Pancreas (tissue), 10 donors: Measurements from ENCODE around the gene ZNF423. TPM values are rescaled to one million over a fixed set of nuclear protein-coding genes. Genes with fewer than 3 reads are reported as not detected.

ENCODE experiments used
- ATAC-seq, 4 donors: fragments of 200-7000 bp; cut with Tn5 transposase; one replicate each; pipeline versions ENCODE4 v1.8.0 to v1.9.1; 2020; ENCODE audit warnings: mild to moderate bottlenecking in 4 of 4, moderate library complexity in 4 of 4
- DNase-seq, 6 donors: peaks; one replicate each; pipeline ENCODE4 v3.0.0-alpha.2; 2020
- FAIRE-seq: peaks from 2 replicates; lab custom pipeline; 2012; peaks lifted over from hg19 to GRCh38; lab: Jason Lieb, UNC
- H3K27ac ChIP-seq, 4 donors: fragments of 200-600 bp; sonication (generic); 1 replicate in 3 of 4; 2 replicates in 1 of 4; pipeline versions ENCODE4 v1.5.0 to v1.8.0; 2020
- H3K27me3 ChIP-seq, 4 donors: fragments of 200-600 bp; one replicate each; pipeline ENCODE4 v1.8.0; 2021
- H3K36me3 ChIP-seq, 3 donors: fragments of 200-600 bp; sonication (generic) in 1 of 3; one replicate each; pipeline versions ENCODE4 v1.5.0 to v1.8.0; 2020 to 2021
- H3K4me1 ChIP-seq, 3 donors: fragments of 200-600 bp; one replicate each; pipeline ENCODE4 v1.8.0; 2021
- H3K4me3 ChIP-seq, 4 donors: fragments of 200-600 bp; sonication (generic) in 2 of 4; one replicate each; pipeline versions ENCODE4 v1.5.0 to v1.8.0; 2020 to 2021
- H3K9me3 ChIP-seq, 4 donors: fragments of 200-600 bp; one replicate each; pipeline ENCODE4 v1.8.0; 2021
- WGBS, 2 donors: extraction: QIAGEN DNeasy Blood & Tissue Kit; methylation state at CpG; one replicate each; pipeline ENCODE4 v1.1.7; 2013; 5-methylcytosine and 5-hydroxymethylcytosine counted together
- intact Hi-C, 3 donors: fragments of 100-400 bp; cut with DNase I; formaldehyde crosslinking; loops; one replicate each; pipeline versions ENCODE4 v1.11.1 to v1.14.2; 2022
- polyA plus RNA-seq, 2 donors: library from polyadenylated mRNA; stranded (reverse); fragments of 200-250 nt; gene quantifications; one replicate each; pipeline ENCODE4 v1.2.3, GENCODE V29; 2013
- total RNA-seq, 6 donors: library from RNA; stranded (reverse); fragmentation: NEBNext Ultra II Directional in 4 of 6; extraction: Animal tissue kit (Norgen Biotek cat#: 25700) in 4 of 6; gene quantifications; one replicate each; pipeline versions ENCODE4 v1.2.1 to v1.2.4, GENCODE V29; 2021 to 2023
- TF ChIP-seq, protein P1 (sequence below), 4 donors: fragments of 200-600 bp; sonication (generic) in 3 of 4; IDR thresholded peaks; one replicate each; pipeline versions ENCODE4 v1.5.0 to v1.8.0; 2021; ENCODE audit warnings: antibody characterized with exemption in 4 of 4
- donor health status: healthy with polysubstance abuse.
- donor health status: DM: no; HTN: no; CAD: no; lungs with moderate emphysema.
- donor health status: DM: no; HTN: no; CAD: no.
- donor health status: control.
- donor health status: control.
- donor health status: Bipolar disorder and iron deficiency.
- donor health status: DM: yes; HTN: yes; CAD: no.
- donor health status: DM: no; HTN: no; CAD: no.
- donor health status: DM: no; HTN: no; CAD: no.
- donor health status: DM: yes; HTN: yes; CAD: no.

The ZNF423 gene
- total and polyA plus RNA-seq, 8 donors, result 0.61 to 5.1 (median 3.0) TPM

DNA sequence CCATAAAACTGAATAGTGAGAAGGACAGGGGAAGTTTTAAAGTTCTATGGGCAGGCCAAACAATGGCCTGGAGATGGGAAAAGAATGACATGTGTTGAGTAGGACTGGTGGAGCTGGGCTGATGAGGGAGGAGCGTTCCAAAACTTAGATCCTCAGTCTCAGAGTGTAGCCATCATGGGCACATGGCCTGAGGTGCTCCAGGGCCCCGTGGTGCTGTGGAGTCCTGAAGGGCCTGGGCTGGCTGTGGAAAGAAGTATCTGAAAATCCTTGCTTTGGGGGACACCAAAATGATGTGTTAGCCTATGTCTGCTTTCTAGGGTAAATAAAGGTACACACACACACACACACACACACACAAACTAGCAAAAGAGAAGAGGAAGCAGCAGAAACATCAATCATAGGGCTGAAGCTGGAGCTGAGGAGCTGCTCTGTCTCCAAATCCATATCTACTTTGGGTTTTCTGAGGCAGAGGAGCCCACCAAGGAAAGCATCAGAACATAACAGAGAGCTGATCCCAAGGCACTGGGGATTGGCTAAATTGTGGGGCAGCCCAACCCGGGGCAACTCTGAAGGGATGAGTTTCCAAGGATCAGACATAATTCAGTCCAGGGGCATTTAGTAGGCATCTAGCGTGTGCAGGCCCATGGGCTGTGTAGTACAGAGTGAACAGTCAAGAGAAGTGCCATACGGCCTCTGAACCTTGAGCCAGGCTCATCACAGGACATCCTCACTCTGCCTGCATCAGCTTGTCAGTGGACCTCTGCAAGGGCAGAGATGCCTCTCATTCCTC lies 397.1 kb downstream of the ZNF423 start:
- TF ChIP-seq, protein P1, sequence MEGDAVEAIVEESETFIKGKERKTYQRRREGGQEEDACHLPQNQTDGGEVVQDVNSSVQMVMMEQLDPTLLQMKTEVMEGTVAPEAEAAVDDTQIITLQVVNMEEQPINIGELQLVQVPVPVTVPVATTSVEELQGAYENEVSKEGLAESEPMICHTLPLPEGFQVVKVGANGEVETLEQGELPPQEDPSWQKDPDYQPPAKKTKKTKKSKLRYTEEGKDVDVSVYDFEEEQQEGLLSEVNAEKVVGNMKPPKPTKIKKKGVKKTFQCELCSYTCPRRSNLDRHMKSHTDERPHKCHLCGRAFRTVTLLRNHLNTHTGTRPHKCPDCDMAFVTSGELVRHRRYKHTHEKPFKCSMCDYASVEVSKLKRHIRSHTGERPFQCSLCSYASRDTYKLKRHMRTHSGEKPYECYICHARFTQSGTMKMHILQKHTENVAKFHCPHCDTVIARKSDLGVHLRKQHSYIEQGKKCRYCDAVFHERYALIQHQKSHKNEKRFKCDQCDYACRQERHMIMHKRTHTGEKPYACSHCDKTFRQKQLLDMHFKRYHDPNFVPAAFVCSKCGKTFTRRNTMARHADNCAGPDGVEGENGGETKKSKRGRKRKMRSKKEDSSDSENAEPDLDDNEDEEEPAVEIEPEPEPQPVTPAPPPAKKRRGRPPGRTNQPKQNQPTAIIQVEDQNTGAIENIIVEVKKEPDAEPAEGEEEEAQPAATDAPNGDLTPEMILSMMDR (IDR thresholded peaks at IDR 0.05), result no peak
- FAIRE-seq, result no peak
- H3K4me1 ChIP-seq, result no peaks in the 10 kb centered on the region
- no peaks in the 10 kb centered on the region for H3K36me3 ChIP-seq
- intact Hi-C loops, result no loop called here
- ATAC-seq, result no peak
- H3K4me3 ChIP-seq, result no peak overlapping the region
- no peaks in the 10 kb centered on the region for H3K9me3 ChIP-seq
- no peaks in the 10 kb centered on the region for H3K27me3 ChIP-seq
- WGBS, 2 donors, result 72 to 87% methylated on average over 5 of the region's 5 CpGs
- no peak overlapping the region for H3K27ac ChIP-seq
- DNase-seq, result peak in 1 of 6 donors; percentile 11

DNA sequence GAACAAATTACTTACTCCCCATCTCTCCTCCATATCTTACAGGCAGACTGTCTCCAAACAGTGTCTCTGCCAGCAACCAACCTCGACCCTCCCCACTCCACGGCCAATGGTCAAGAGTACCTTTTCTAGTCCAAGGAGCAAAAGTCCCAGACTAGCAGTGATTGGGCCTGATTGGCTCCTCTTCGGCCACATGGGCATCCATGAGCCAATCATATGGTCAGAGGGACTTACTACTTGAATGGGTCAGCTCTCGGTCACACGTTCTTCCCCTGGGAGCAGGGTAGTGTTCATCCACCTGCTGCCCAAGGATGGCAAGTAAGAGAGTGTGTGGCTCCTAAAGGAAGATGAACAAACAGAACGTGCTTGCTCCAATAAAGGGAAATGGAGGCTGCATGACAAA lies 397.7 kb downstream of the ZNF423 start:
- no peaks in the 10 kb centered on the region for H3K9me3 ChIP-seq
- no peak for FAIRE-seq
- TF ChIP-seq, protein P1 (IDR thresholded peaks at IDR 0.05), result no peak
- no peak overlapping the region for H3K27ac ChIP-seq
- no peaks in the 10 kb centered on the region for H3K36me3 ChIP-seq
- DNase-seq, result peak in 1 of 6 donors; percentile 0
- no peak overlapping the region for H3K4me3 ChIP-seq
- WGBS, 2 donors, result 66 to 76% methylated on average over 6 of the region's 6 CpGs
- intact Hi-C loops, result no loop called here
- H3K4me1 ChIP-seq, result no peaks in the 10 kb centered on the region
- ATAC-seq, result no peak
- H3K27me3 ChIP-seq, result no peaks in the 10 kb centered on the region

DNA sequence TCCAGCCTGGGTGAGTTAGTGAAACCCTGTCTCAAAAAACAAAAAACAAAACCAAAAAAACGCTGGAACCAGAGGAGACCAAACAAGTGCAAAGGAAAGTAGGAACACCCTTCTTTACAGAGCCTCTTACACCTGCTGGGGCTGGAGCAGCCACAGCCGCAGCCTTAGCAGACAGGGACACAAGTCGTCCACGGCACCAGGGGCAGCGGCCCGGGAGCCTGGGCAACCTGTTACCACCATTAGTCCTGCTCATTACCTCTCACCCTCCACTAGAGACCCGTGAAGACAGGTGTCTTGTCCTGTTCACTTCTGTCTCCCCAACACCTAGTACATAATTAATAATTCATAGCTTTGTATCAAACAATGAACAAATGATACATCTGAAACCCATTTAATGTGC lies 398.7 kb downstream of the ZNF423 start:
- TF ChIP-seq, protein P1 (IDR thresholded peaks at IDR 0.05), result no peak
- Histone ChIP-seq H3K4me1 (no peaks in the 10 kb centered on the region), H3K27ac (no peak overlapping the region), H3K9me3 (no peaks in the 10 kb centered on the region), H3K27me3 (no peaks in the 10 kb centered on the region), H3K36me3 (no peaks in the 10 kb centered on the region), H3K4me3 (no peak overlapping the region)
- intact Hi-C loops, result no loop called here
- no peak for ATAC-seq
- no peak for DNase-seq
- WGBS, 2 donors, result 65 to 71% methylated on average over 7 of the region's 7 CpGs
- FAIRE-seq, result no peak

DNA sequence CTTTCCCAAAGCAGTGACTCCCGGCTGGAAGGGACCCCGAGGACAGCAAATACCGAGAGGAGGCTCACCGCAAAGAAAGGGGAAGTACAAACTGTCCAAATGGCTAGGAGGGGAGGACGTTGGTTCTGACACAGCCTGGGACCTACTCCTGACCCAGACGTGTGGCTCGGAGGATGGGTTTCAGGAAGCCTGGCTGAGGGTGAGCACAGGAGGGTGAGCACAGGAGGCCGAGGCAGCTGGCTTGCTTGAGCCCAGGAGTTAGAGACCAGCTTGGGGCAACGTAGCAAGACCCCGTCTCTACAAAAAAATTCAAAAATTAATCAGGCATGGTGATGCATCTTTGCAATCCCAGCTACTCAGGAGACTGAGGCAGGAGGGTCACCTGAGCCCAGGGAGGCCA lies 399.1 kb downstream of the ZNF423 start:
- WGBS, 2 donors, result 71 to 83% methylated on average over 10 of the region's 10 CpGs
- TF ChIP-seq, protein P1 (IDR thresholded peaks at IDR 0.05), result no peak

More for the DNA sequence above, 399.1 kb downstream of the ZNF423 start:
- intact Hi-C loops, result no loop called here
- no peaks in the 10 kb centered on the region for H3K9me3 ChIP-seq
- FAIRE-seq, result no peak
- H3K4me1 ChIP-seq, result no peaks in the 10 kb centered on the region
- H3K4me3 ChIP-seq, result no peak overlapping the region
- no peak overlapping the region for H3K27ac ChIP-seq
- no peaks in the 10 kb centered on the region for H3K36me3 ChIP-seq
- H3K27me3 ChIP-seq, result no peaks in the 10 kb centered on the region
- no peak for ATAC-seq
- DNase-seq, result no peak
